Stimulated activated effector memory CD8-positive, alpha-beta T cell treated with anti-CD3 and anti-CD28 coated beads, Interleukin-12 subunit alpha, Interleukin-12 subunit beta, amount 100 ng/mL, for 72 hours (primary cell): Measurements from ENCODE around the gene MPP2.
A peak's percentile ranks its signal among the peaks of the same experiment; 100 is the strongest.

Source experiments
- ATAC-seq: fragments of 150-1000 bp; cut with Tn5 transposase; 2 replicates; pipeline ENCODE4 v1.10.0; 2021
- DNase-seq, 2 donors: peaks; one replicate each; pipeline ENCODE4 v3.0.0; 2021 to 2022; ENCODE audit warnings: low spot score in 2 of 2
- H3K27ac Mint-ChIP-seq: one replicate; pipeline ENCODE4 v1.8.0; 2022; ENCODE audit warnings: mild to moderate bottlenecking, mixed read lengths
- H3K36me3 Mint-ChIP-seq: one replicate; pipeline ENCODE4 v1.8.0; 2022; ENCODE audit warnings: mild to moderate bottlenecking, mixed read lengths
- H3K4me1 Mint-ChIP-seq: one replicate; pipeline ENCODE4 v1.8.0; 2022; ENCODE audit warnings: mixed read lengths
- H3K4me3 Mint-ChIP-seq: one replicate; pipeline ENCODE4 v1.8.0; 2022; ENCODE audit warnings: mild to moderate bottlenecking, mixed read lengths
- H3K9me3 Mint-ChIP-seq: one replicate; pipeline ENCODE4 v1.8.0; 2022; ENCODE audit warnings: mixed read lengths

MPP2 gene

DNA sequence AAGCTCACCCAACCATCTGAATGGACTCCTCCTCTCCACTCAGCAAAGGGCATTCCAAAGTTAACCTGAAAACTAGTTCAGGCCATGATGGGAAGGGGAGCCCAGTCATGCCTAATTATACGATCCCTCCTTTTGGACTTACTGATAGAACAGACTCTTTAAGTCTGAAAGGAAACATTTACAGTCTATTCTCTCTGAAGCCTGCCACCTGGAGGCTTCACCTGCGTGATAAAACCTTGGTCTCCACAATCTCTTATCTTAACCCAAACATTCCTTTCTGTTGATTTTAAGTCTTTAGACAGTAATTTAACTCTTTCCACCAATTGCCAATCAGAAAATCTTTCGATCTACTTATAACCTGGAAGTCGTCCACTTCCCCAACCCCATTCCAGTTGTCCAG, 9.0 kb upstream of the MPP2 start:
- no peak for DNase-seq
- Mint-ChIP-seq H3K36me3 (no peaks in the 10 kb centered on the region), H3K9me3 (no peaks in the 10 kb centered on the region), H3K4me3 (no peak overlapping the region), H3K27ac (no peak overlapping the region), H3K4me1 (no peaks in the 10 kb centered on the region)
- no peak for ATAC-seq

DNA sequence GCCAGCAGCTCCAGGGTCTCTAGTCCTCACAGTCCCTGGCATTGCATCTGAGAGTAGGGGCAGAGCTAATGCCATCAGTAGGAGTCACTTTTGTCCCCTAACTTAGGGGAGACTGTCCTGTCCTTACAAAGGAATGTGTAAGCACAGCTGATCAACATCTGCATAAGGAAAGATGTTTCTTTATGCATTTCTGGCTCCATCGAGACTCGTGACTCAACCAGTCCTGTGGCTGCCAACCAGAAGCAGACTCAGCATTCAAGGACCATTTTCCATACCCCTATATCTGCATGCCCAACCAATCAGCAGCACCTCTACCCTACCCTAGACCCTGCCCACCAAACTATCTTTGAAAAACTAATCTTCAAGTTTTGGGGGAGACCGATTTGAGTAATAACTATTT, 8.2 kb upstream of the MPP2 start:
- Mint-ChIP-seq H3K36me3 (no peaks in the 10 kb centered on the region), H3K27ac (no peak overlapping the region), H3K9me3 (no peaks in the 10 kb centered on the region), H3K4me3 (no peak overlapping the region), H3K4me1 (no peaks in the 10 kb centered on the region)
- DNase-seq, result no peak
- no peak for ATAC-seq

DNA sequence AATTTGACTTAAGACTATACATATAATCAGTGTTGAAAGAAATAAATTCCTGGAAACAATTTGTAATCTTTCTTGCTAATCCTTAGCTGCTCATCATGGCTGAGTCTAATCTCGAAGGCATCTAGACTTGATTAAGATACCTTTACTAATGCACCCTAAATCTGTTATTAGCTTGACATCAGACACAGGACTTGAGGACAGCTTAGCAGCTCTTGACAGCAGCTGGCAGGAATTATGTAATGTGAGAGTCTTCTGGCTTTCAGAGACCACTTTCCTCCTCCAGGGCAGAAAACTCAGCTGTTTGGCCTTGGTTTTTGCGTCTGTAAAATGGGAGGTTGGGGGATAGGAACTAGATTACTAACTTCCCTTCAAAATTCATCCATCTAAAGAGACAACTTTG, 7.1 kb upstream of the MPP2 start:
- Mint-ChIP-seq H3K4me3 (no peak overlapping the region), H3K27ac (no peak overlapping the region)

DNA sequence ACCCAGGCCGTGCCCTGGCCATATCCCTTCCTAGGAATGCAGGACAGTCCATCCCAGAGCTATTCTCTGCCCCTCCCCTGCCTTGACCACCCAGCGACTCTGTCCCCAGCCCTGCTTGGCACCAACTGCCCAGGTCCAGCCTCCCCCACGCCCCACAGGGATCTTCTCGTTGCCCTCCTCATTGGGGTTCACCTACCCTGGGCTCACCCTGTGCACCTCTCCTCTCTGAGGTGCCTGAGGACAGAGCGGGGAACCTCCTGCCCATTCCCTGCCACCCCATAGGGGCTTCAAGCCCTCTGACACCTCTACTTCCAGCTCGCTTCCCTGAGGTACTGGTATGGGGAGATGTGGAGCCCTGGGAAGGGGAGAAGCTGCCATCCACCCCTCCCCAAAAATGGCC, 6.2 kb upstream of the MPP2 start:
- Mint-ChIP-seq H3K4me3 (no peak overlapping the region), H3K36me3 (no peaks in the 10 kb centered on the region), H3K9me3 (no peaks in the 10 kb centered on the region), H3K27ac (no peak overlapping the region), H3K4me1 (no peaks in the 10 kb centered on the region)
- ATAC-seq (no peak), DNase-seq (no peak)

More for the DNA sequence above, 7.1 kb upstream of the MPP2 start:
- Mint-ChIP-seq H3K36me3 (no peaks in the 10 kb centered on the region), H3K9me3 (no peaks in the 10 kb centered on the region), H3K4me1 (no peaks in the 10 kb centered on the region)
- ATAC-seq (no peak), DNase-seq (no peak)

DNA sequence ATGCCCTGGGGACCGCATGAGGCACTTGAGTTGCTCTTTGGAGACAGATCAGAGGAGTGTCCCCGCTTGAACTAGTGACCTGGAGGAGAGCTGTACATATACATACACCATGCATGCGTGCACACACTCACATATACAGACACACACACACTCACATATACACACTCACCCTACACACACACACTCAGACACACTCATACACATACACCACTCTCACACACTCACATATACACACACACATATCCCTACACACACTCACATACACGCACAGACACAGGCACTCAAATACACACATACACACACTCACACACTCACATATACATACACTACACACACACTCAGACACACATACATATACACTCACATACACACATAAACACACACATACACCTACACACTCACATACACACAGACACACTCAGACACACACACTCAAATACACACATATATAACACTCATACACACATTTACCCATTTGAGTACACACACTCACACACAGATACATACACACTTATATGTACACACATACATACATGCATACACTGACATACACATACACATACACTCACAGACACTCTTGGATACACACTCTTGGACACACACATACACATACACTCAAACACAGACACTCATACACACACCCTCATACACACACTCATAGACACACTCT, 5.4 kb upstream of the MPP2 start:
- Mint-ChIP-seq H3K36me3 (no peaks in the 10 kb centered on the region), H3K27ac (no peak overlapping the region), H3K9me3 (no peaks in the 10 kb centered on the region), H3K4me3 (no peak overlapping the region), H3K4me1 (no peaks in the 10 kb centered on the region)
- DNase-seq (no peak), ATAC-seq (no peak)

DNA sequence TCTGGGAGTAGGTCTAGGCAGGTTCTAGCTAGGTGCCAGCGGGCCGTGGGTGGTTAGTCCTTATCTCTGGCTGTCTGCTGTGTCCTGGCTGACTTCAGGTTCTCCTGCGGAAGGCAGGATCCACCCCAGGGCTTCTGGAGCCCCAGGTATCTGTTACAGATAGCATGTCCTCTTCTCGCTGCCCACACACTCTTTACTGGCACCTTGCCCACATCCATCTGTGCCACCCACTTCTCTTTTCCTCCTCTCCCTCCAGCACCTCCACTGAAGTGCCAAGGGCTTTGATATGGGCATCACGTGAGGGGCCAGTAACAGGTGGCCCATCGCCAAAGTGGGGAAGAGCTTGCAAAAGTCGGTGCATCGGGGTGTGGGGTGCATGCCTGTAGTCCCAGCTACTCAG, 4.6 kb upstream of the MPP2 start:
- DNase-seq, result no peak
- Mint-ChIP-seq H3K9me3 (no peaks in the 10 kb centered on the region), H3K27ac (no peak overlapping the region), H3K4me3 (no peak overlapping the region), H3K36me3 (no peaks in the 10 kb centered on the region), H3K4me1 (peaks cover 3% of the 10 kb centered on the region)
- ATAC-seq, result no peak

DNA sequence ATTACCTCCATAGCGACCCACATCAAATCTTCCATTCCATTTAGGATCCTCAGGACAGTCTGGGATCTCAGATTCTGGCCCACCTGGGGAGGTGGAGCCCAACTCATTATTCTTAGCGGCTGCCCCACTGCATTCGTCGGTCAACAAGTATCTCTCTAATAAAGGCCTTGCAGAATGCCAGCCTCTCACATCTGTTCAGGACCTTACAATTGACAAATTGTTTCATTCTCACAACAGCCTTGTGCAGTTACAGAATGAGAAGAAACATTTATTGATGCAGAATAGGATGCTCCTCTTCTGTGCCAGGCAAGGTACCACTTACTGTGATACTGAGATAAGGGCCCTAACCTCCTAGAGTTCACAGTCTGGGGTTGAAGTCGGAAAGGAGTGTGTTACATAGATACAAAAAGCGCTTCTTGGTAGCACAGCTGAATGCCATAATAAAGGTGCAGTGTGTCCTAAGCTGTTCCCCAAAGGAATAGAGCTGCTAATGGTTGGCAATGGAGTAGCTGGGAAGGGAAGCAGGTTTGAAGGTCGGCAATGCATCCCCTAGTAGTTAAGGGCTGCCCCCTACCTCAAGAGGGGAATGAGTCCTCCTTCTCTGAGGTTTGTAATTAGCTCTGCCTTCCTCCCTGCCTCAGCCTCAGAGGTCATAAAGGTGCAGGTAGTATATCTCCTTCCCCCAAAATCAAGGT, 2.3 kb upstream of the MPP2 start:
- Mint-ChIP-seq H3K4me1 (peaks cover 13% of the 10 kb centered on the region), H3K36me3 (no peaks in the 10 kb centered on the region), H3K4me3 (no peak overlapping the region), H3K27ac (no peak overlapping the region), H3K9me3 (no peaks in the 10 kb centered on the region)
- DNase-seq, result no peak
- ATAC-seq, result no peak

DNA sequence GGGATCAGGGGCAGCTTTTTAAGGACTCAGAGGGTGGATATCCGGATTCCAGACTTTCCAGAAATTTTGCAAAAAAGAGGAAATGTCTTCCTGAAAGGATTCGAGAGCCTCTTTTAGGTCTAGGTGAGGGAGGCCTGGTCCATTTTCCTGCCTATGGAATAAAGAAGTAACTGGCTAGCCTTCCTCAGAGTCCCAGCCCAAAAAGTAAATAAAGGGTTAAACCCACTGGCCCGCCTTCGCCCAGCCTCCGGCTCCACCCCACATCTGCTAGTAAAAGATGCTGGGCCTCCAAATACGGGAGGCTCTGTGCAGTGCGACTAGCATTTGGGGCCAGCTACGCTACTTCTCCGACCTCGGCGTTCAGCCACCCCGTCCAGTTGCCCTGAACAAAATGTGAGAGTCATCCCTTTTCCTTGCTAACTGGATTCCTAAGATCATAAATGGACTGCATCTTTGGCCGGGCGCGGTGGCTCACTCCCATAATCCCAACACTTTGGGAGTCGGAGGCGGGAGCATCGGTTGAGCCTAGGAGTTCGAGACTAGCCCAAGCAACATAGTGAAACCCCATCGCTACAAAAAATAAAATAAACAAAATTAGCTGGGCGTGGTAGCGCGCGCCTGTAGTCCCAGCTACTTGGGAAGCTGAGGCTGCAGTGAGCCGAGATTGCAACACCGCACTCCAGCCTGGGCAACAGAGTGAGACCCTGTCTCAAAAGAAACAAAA, 824 bp upstream of the MPP2 start:
- H3K27ac Mint-ChIP-seq, result no peak overlapping the region
- no peaks in the 10 kb centered on the region for H3K9me3 Mint-ChIP-seq
- peak overlapping the region; percentile 76 for H3K4me3 Mint-ChIP-seq

DNA sequence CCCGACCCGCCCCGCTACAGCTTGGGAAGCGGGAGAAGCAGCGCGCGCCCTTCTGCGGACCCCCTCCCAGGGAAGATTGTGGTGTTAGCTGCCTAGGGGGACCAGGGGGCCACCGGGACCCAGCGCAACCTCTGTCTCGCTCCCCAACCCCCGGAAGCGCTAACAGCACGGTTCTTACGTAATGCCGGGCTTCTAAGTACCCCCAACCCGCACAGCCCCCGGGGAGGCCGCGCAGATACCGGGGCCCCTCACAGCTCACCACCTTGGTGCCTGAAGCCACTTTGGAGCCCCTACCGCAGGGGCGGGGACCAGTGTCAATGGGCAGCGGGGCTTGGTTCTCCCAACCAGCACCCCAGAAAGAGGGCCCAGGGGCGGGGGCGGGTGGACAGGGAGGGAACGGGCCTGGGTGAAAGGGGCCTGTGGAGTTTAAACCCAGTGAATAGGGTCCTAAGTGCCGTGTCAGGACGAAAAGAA, 348 bp downstream of the MPP2 start:
- Mint-ChIP-seq H3K9me3 (no peaks in the 10 kb centered on the region), H3K4me1 (peaks cover 13% of the 10 kb centered on the region), H3K4me3 (peak overlapping the region; percentile 76), H3K27ac (peak overlapping the region; percentile 83), H3K36me3 (no peaks in the 10 kb centered on the region)
- ATAC-seq (peak; percentile 5), DNase-seq (no peak)

More for the DNA sequence above, 824 bp upstream of the MPP2 start:
- DNase-seq (peak in 1 of 2 donors; percentile 18), ATAC-seq (peak; percentile 76)
- Mint-ChIP-seq H3K4me1 (peaks cover 13% of the 10 kb centered on the region), H3K36me3 (no peaks in the 10 kb centered on the region)

DNA sequence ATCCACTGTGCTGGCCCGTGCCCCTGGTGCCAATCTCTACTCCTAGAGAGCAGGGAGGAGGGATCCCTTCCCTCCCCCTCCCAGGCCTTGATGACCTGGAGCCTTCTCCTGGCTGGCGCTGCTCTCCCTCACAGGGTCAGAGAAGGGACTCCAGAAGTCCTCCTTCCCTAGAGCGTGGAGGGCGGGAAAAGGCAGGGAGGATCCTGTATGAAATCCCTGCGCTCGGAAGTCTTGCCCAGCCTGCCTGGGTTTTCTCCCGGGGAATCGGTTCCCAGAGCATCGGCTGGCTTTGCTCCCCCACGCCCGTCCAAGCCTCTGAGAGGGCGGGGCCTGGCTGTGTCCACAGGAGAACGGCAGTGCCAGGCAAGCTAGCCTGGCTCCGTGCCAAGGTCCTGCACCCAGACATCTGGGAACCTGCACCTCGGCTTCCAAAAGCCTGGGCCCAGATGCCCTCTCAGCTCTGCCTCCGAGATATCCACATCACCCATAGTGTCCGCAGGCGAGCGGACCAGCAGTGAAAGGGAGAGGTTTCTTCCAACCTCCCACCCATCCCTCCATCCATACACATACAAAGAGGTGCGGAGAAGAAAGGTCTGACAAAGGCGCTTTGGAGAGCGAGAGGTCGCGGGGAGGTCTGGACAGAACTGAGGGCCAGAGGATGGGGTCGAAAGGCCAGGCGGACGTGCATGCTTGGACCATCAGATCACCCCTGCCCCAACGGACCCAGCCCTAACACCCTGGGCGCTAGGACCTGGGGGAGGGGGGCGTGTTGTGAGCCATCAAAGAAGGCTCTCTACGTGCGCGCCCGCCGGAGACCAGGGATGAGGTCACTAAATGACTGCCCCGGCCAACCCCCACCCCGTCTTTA, 1.1 kb downstream of the MPP2 start:
- peak overlapping the region; percentile 76 for H3K4me3 Mint-ChIP-seq
- peaks cover 15% of the 10 kb centered on the region for H3K4me1 Mint-ChIP-seq
- DNase-seq (no peak), ATAC-seq (peak; percentile 69)
- peak overlapping the region; percentile 83 for H3K27ac Mint-ChIP-seq
- no peaks in the 10 kb centered on the region for H3K9me3 Mint-ChIP-seq
- no peaks in the 10 kb centered on the region for H3K36me3 Mint-ChIP-seq

DNA sequence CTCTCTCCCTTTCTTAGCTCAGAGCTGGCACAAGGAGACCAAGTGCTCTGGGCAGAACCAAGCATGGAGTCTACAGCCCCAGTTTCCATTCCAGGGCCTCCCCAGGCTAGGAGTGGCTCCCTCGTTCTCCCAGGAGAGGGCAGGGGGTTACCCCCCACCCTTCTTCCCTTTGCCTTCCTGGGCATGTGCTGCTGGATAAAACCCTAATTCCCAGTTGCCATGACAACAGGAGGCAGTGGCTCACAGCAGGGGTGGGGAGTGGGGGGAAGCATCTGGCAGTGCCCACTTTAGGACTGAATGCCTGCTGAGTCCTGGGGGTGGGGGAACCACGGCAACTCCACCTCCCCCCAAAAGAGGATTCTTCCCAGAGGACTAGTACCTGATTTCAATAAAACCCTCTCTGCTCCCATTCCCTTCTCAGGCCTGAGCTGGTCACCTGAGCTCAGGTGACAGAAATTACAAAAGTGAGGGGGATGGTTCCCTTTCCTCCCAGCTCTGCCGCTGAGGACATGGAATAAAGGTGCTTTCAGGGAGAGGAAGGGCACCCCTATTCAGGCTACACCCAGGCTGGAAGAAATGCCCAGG, 1.8 kb downstream of the MPP2 start:
- DNase-seq, result no peak
- Mint-ChIP-seq H3K27ac (no peak overlapping the region), H3K36me3 (no peaks in the 10 kb centered on the region), H3K9me3 (no peaks in the 10 kb centered on the region), H3K4me1 (peaks cover 23% of the 10 kb centered on the region), H3K4me3 (peak overlapping the region; percentile 76)
- no peak for ATAC-seq

DNA sequence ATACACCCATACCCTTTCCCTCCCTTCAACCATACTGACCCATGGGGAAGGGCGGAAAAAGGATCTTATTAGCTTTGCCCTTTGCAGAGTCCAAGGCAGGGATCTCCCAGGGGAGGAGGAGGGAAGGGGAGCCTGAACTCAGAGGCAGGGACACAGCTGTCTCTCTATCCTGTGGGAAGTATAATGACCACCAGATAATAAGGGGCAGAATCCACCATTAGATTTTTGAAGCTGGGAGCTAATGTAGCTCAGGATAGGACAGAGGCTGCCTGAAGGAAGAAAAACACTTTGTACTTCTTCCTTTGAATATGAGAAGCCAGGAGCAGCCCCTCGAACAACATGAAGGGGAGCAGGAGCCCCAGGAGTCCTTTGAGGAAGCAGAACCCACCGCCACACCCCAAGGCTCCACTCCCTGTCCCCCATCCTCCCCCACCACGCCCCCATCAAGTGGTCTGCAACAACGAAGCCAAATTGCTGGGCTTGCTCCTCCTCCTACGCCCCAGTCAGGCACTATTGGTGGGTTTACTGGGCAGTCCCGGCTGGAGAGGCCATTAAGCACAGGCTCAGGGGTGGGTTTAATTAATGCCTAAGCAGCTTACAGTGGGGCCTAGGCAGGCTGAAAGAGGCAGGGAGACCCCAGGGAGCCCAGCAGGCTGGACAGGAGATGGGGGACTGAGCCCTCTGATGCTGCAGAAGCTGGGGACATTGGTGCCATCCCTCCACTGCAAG, 5.3 kb downstream of the MPP2 start:
- ATAC-seq (no peak), DNase-seq (no peak)
- peaks cover 32% of the 10 kb centered on the region for H3K4me1 Mint-ChIP-seq
- no peak overlapping the region for H3K4me3 Mint-ChIP-seq
- H3K9me3 Mint-ChIP-seq, result no peaks in the 10 kb centered on the region
- H3K36me3 Mint-ChIP-seq, result peaks cover 7% of the 10 kb centered on the region
- no peak overlapping the region for H3K27ac Mint-ChIP-seq

DNA sequence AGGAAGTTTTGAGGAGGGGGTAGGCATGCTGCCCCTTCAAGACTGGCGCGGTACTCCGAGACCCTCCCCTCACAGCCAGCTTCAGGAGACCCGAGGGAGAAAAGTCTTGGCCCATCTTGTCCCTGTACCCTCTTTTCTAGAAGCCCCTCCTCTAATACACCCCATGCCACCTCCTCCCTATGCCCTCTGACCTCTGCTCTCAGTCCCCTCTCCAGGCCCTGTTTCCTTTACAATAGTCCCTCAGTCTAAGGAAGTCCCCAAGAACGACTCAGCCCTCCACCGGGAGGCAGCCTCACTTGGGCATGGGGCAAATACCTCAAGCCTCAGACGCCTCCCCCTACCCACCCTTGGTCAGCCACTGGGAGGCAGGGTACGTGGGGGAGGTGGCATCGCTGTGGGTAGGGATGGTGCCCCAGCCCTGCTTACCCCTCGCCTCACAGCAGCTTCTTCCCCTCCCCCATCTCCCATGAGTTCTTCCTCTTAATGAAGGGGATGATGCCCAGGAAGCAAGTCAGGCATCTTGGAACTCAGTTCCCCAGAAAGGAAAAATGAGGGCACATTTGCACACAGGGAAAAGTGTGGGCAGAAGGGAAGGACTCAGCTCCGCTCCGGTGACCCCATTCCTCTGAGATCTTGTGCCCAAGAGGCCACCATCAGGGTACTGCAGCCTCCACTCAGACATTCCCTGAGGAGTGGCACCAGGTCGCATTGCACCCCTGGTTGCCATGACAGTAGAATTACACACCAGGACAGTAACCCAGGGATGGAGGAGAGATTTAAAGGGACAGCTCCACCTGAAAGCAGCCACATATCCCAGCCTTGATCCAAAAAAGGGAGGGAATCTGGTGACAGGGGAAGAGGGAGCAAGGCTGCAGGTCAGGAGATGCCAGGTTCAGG, 6.2 kb downstream of the MPP2 start:
- H3K4me3 Mint-ChIP-seq, result peak overlapping the region; percentile 72
- H3K36me3 Mint-ChIP-seq, result peaks cover 7% of the 10 kb centered on the region
- no peak overlapping the region for H3K27ac Mint-ChIP-seq
- DNase-seq, result no peak
- ATAC-seq, result peak; percentile 9
- H3K9me3 Mint-ChIP-seq, result no peaks in the 10 kb centered on the region
- peaks cover 23% of the 10 kb centered on the region for H3K4me1 Mint-ChIP-seq
